ENCODE data around the gene RNH1.

Gene RNH1

GRCh38 chr11:501683-502287 is 5.3 kb downstream of the RNH1 start:
- Histone ChIP-seq H3K27ac (no peak overlapping the region), H3K4me3 (ENCODE audit: low read depth, low read length) (no peak overlapping the region), H3K9me3 (ENCODE audit: severe bottlenecking) (no peaks in the 10 kb centered on the region), H3K27me3 (ENCODE audit: insufficient read depth, low read depth, severe bottlenecking) (no peaks in the 10 kb centered on the region), H3K36me3 (peaks cover 46% of the 10 kb centered on the region)
- DNase-seq, result no peak
- TF ChIP-seq CTCF (IDR thresholded peaks at IDR 0.05; ENCODE audit: low read depth, low read length), result no peak

- no peak overlapping the region for H3K27ac ChIP-seq
- H3K9me3 ChIP-seq (ENCODE audit: severe bottlenecking), result no peaks in the 10 kb centered on the region
- no peak for DNase-seq
- H3K36me3 ChIP-seq, result peaks cover 52% of the 10 kb centered on the region
- no peak for TF ChIP-seq CTCF (IDR thresholded peaks at IDR 0.05; ENCODE audit: low read depth, low read length)
- H3K27me3 ChIP-seq (ENCODE audit: insufficient read depth, low read depth, severe bottlenecking), result no peaks in the 10 kb centered on the region
- H3K4me3 ChIP-seq (ENCODE audit: low read depth, low read length), result no peak overlapping the region
These were observed 5.9 kb downstream of the RNH1 start for GRCh38 chr11:501001-501682.

GRCh38 chr11:499201-500076 is 7.6 kb downstream of the RNH1 start:
- no peak for TF ChIP-seq CTCF (IDR thresholded peaks at IDR 0.05; ENCODE audit: low read depth, low read length)
- H3K36me3 ChIP-seq, result peaks cover 69% of the 10 kb centered on the region
- no peak overlapping the region for H3K4me3 ChIP-seq (ENCODE audit: low read depth, low read length)
- no peaks in the 10 kb centered on the region for H3K27me3 ChIP-seq (ENCODE audit: insufficient read depth, low read depth, severe bottlenecking)
- H3K9me3 ChIP-seq (ENCODE audit: severe bottlenecking), result no peaks in the 10 kb centered on the region
- DNase-seq, result no peak
- H3K27ac ChIP-seq, result no peak overlapping the region

- no peaks in the 10 kb centered on the region for H3K27me3 ChIP-seq (ENCODE audit: insufficient read depth, low read depth, severe bottlenecking)
- H3K27ac ChIP-seq, result no peak overlapping the region
- DNase-seq, result no peak
- no peaks in the 10 kb centered on the region for H3K9me3 ChIP-seq (ENCODE audit: severe bottlenecking)
- peaks cover 77% of the 10 kb centered on the region for H3K36me3 ChIP-seq
- no peak for TF ChIP-seq CTCF (IDR thresholded peaks at IDR 0.05; ENCODE audit: low read depth, low read length)
- no peak overlapping the region for H3K4me3 ChIP-seq (ENCODE audit: low read depth, low read length)
These were observed 8.5 kb downstream of the RNH1 start for GRCh38 chr11:498297-499181.

- H3K27ac ChIP-seq, result no peak overlapping the region
- no peak for DNase-seq
- H3K27me3 ChIP-seq (ENCODE audit: insufficient read depth, low read depth, severe bottlenecking), result no peaks in the 10 kb centered on the region
- no peaks in the 10 kb centered on the region for H3K9me3 ChIP-seq (ENCODE audit: severe bottlenecking)
- H3K4me3 ChIP-seq (ENCODE audit: low read depth, low read length), result no peak overlapping the region
- TF ChIP-seq CTCF (IDR thresholded peaks at IDR 0.05; ENCODE audit: low read depth, low read length), result no peak
- H3K36me3 ChIP-seq, result peaks cover 84% of the 10 kb centered on the region
These were observed 9.3 kb downstream of the RNH1 start for GRCh38 chr11:497565-498296.
